Glutamatergic neuron (in vitro differentiated cells): ENCODE data around the gene LCE5A. TPM values are rescaled to one million over a fixed set of nuclear protein-coding genes. Genes with fewer than 3 reads are reported as not detected.
"Not testable (repeated sequence)": the region's sequence is repeated elsewhere in the genome, so short reads cannot be mapped to it uniquely, and the experiment has no call there.

Experiments
- DNase-seq: peaks from one replicate; pipeline ENCODE4 v3.0.0; 2022
- H3K27ac Mint-ChIP-seq: one replicate; pipeline ENCODE4 v1.8.0; 2020; ENCODE audit warnings: mild to moderate bottlenecking, mixed read lengths, inconsistent platforms; ENCODE audit not compliant: unreplicated experiment
- H3K27me3 Mint-ChIP-seq: one replicate; pipeline ENCODE4 v1.8.0; 2020; ENCODE audit warnings: mild to moderate bottlenecking, moderate library complexity, mixed read lengths, inconsistent platforms; ENCODE audit not compliant: unreplicated experiment
- H3K36me3 Mint-ChIP-seq: one replicate; pipeline ENCODE4 v1.8.0; 2020; ENCODE audit warnings: mild to moderate bottlenecking, mixed read lengths, inconsistent platforms; ENCODE audit not compliant: unreplicated experiment
- H3K4me1 Mint-ChIP-seq: one replicate; pipeline ENCODE4 v1.8.0; 2020; ENCODE audit warnings: mild to moderate bottlenecking, low read depth, mixed read lengths, inconsistent platforms; ENCODE audit not compliant: unreplicated experiment
- H3K4me3 Mint-ChIP-seq: one replicate; pipeline ENCODE4 v1.8.0; 2020; ENCODE audit warnings: mild to moderate bottlenecking, mixed read lengths, inconsistent platforms; ENCODE audit not compliant: unreplicated experiment
- H3K9me3 Mint-ChIP-seq: one replicate; pipeline ENCODE4 v1.8.0; 2020; ENCODE audit warnings: mild to moderate bottlenecking, moderate library complexity, mixed read lengths, inconsistent platforms; ENCODE audit not compliant: unreplicated experiment
- total RNA-seq: library from RNA; stranded (reverse); fragmentation: NEBNext Ultra II Directional; extraction: Animal tissue kit (Norgen Biotek cat#: 25700); gene quantifications from one replicate; pipeline ENCODE4 v1.2.1, GENCODE V29; 2021; ENCODE audit not compliant: unreplicated experiment
- TF ChIP-seq, protein P1 (sequence below): fragments of 200-600 bp; sonication (generic); IDR thresholded peaks from one replicate; pipeline ENCODE4 v1.5.0; 2021; ENCODE audit not compliant: partially characterized antibody, unreplicated experiment

LCE5A gene
- total RNA-seq, 1 donor from 2014 or later = not detected

DNA sequence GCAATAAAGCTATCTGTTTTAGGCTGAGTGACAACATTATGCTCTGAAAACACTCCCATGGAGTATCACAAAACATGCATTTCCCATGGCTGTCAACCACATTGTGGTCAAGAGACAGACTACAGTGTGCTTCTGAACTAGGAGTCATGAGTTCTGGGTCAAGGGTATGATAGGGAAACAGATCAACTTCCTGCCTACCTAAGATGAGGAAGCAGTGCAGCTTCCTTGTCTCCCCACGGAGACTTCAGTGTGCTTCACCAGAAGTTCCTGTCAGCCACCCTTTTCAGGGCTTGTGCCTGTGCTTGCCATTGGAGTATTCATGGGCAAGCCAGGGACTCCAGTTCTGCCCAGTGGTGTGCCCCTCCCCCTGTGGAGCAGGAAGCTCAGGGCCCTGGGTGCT is 36.1 kb downstream of the LCE5A start:
- Mint-ChIP-seq H3K4me3 (no peak overlapping the region), H3K36me3 (no peaks in the 10 kb centered on the region), H3K4me1 (no peaks in the 10 kb centered on the region), H3K27me3 (no peaks in the 10 kb centered on the region), H3K27ac (no peak overlapping the region), H3K9me3 (no peaks in the 10 kb centered on the region)
- DNase-seq = no peak
- TF ChIP-seq, protein P1, sequence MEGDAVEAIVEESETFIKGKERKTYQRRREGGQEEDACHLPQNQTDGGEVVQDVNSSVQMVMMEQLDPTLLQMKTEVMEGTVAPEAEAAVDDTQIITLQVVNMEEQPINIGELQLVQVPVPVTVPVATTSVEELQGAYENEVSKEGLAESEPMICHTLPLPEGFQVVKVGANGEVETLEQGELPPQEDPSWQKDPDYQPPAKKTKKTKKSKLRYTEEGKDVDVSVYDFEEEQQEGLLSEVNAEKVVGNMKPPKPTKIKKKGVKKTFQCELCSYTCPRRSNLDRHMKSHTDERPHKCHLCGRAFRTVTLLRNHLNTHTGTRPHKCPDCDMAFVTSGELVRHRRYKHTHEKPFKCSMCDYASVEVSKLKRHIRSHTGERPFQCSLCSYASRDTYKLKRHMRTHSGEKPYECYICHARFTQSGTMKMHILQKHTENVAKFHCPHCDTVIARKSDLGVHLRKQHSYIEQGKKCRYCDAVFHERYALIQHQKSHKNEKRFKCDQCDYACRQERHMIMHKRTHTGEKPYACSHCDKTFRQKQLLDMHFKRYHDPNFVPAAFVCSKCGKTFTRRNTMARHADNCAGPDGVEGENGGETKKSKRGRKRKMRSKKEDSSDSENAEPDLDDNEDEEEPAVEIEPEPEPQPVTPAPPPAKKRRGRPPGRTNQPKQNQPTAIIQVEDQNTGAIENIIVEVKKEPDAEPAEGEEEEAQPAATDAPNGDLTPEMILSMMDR = no peak

DNA sequence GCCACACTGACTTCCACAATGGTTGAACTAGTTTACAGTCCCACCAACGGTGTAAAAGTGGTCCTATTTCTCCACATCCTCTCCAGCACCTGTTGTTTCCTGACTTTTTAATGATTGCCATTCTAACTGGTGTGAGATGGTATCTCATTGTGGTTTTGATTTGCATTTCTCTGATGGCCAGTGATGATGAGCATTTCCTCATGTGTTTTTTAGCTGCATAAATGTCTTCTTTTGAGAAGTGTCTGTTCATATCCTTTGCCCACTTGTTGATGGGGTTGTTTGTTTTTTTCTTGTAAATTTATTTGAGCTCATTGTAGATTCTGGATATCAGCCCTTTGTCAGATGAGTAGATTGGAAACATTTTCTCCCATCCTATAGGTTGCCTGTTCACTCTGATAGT is 37.8 kb downstream of the LCE5A start:
- not testable (repeated sequence) for DNase-seq, H3K27ac Mint-ChIP-seq, H3K36me3 Mint-ChIP-seq

More for the DNA sequence above, 37.8 kb downstream of the LCE5A start:
- H3K27me3 Mint-ChIP-seq, H3K4me3 Mint-ChIP-seq, H3K9me3 Mint-ChIP-seq, H3K4me1 Mint-ChIP-seq: not testable (repeated sequence)

Other genes starting within 250 kb of the LCE5A start
- gene FLG, start 185.6 kb upstream of the LCE5A start, total RNA-seq = not detected
- not detected for gene FLG2, start 150.8 kb upstream of the LCE5A start, total RNA-seq
- gene CRNN, start 96.5 kb upstream of the LCE5A start, total RNA-seq = not detected
- not detected for gene CRCT1, start 3.7 kb downstream of the LCE5A start, total RNA-seq
- gene LCE3E, start 56.0 kb downstream of the LCE5A start, total RNA-seq = not detected
- not detected for gene LCE3D, start 69.7 kb downstream of the LCE5A start, total RNA-seq
- gene LCE3C, start 89.4 kb downstream of the LCE5A start, total RNA-seq = not detected
- not detected for gene LCE3B, start 103.0 kb downstream of the LCE5A start, total RNA-seq
- not detected for gene LCE3A, start 112.3 kb downstream of the LCE5A start, total RNA-seq
- not detected for gene LCE2D, start 152.6 kb downstream of the LCE5A start, total RNA-seq
- not detected for gene LCE2C, start 164.5 kb downstream of the LCE5A start, total RNA-seq
- gene LCE2B, start 175.3 kb downstream of the LCE5A start, total RNA-seq = not detected
- gene LCE2A, start 187.5 kb downstream of the LCE5A start, total RNA-seq = not detected
- gene LCE4A, start 197.4 kb downstream of the LCE5A start, total RNA-seq = not detected
- gene KPRP, start 247.2 kb downstream of the LCE5A start, total RNA-seq = not detected